ENCODE data around the gene S100A13.

DNA sequence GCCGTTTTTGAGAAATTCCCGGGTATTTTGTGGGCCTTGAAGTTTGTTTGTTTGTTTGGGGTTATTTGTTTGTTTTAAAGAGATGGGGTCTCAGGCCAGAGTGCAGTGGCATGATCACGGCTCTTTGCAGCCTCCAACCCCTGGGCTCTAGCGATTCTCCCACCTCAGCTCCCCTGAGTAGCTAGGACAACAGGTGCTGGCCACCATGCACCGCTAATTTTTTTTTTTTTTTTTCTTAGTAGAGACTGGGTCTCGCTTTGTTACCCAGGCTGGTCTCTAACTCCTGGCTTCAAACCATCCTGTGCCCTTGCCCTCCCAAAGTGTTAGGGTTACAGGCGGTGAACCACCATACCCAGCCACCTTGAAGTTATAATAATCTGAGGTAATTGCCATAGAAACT, 8.6 kb upstream of the S100A13 start:
- TF ChIP-seq, protein P1, sequence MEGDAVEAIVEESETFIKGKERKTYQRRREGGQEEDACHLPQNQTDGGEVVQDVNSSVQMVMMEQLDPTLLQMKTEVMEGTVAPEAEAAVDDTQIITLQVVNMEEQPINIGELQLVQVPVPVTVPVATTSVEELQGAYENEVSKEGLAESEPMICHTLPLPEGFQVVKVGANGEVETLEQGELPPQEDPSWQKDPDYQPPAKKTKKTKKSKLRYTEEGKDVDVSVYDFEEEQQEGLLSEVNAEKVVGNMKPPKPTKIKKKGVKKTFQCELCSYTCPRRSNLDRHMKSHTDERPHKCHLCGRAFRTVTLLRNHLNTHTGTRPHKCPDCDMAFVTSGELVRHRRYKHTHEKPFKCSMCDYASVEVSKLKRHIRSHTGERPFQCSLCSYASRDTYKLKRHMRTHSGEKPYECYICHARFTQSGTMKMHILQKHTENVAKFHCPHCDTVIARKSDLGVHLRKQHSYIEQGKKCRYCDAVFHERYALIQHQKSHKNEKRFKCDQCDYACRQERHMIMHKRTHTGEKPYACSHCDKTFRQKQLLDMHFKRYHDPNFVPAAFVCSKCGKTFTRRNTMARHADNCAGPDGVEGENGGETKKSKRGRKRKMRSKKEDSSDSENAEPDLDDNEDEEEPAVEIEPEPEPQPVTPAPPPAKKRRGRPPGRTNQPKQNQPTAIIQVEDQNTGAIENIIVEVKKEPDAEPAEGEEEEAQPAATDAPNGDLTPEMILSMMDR (IDR thresholded peaks at IDR 0.05), result no peak
- TF ChIP-seq POLR2A (IDR thresholded peaks at IDR 0.05), result no peak

Measured in thyroid gland (tissue), 4 donors.